ENCODE data around the gene CRB2.

Gene CRB2

GRCh38 chr9:123355761-123356431, at the start of gene CRB2:
Gene CRB2, plus strand, starts transcription at chr9:123356197. Its CDS starts 64 bp downstream, at chr9:123356261.
- DNase-seq, result no peak

- DNase-seq, result no peak
Observed at GRCh38 chr9:123309611-123310010, 46.4 kb upstream of the CRB2 start.

- DNase-seq, result no peak
Observed at GRCh38 chr9:123310551-123311249, 45.3 kb upstream of the CRB2 start.

- no peak for DNase-seq
Observed at GRCh38 chr9:123311250-123311752, 44.7 kb upstream of the CRB2 start.

- DNase-seq, result no peak
Observed at GRCh38 chr9:123312306-123312877, 43.6 kb upstream of the CRB2 start.

- DNase-seq, result no peak
Observed at GRCh38 chr9:123314617-123315016, 41.4 kb upstream of the CRB2 start.

- DNase-seq, result no peak
Observed at GRCh38 chr9:123315635-123316034, 40.4 kb upstream of the CRB2 start.

DNA sequence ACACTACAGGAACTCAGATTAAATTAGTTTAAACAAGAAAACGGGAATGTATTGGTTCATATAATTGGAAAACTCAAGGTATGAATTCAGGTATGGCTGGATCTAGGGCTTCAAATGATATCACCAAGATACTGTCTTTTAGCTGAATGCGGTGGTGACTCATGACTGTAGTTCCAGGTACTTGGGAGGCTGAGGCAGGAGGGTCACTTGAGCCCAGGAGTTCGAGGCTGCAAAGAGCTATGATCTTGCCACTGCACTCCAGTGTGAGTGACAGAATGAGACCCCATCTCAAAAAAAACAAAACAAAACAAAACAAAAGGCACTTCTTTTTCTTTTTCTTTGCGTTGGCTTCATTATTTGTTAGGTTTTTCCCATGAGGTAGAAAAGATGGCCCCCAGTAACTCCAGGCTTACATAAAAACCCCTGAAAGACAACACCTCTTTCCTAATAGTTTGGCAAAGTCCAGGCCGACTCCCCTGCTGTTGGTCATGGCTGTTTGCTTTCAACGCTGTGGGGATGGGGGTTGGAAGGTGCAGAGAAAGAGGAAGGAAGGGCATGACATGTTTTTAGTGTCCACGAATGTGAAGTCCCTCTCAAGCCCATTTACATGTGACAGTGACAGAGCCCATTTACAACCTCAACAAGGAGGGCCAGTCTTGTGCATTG, 39.8 kb upstream of the CRB2 start:
- no peak for DNase-seq

GRCh38 chr9:123318202-123318601, 37.8 kb upstream of the CRB2 start:
- no peak for DNase-seq

DNA sequence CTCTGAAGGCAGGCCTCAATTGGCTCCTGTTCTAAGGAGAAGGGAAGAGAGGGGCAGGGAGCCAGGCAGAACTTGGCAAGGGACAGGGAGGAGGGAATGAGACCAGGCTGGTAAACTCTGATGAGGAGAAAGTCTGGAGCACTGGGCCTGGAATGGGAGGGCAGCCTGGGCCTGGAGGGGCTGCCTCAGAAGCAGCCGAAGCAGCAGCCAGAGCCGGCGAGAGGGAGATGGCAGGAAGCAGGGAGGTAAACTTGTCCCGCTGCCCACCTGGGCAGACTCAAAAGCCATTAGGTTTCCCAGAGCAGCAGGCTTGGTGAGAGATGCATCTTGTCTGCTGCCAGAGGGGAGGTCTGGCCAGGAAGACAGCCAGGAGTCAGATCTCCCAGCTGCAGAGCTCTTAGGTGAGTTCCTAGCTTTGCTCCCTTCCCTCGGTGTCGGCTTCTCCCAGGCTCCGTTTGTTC, 37.0 kb upstream of the CRB2 start:
- no peak for DNase-seq

DNA sequence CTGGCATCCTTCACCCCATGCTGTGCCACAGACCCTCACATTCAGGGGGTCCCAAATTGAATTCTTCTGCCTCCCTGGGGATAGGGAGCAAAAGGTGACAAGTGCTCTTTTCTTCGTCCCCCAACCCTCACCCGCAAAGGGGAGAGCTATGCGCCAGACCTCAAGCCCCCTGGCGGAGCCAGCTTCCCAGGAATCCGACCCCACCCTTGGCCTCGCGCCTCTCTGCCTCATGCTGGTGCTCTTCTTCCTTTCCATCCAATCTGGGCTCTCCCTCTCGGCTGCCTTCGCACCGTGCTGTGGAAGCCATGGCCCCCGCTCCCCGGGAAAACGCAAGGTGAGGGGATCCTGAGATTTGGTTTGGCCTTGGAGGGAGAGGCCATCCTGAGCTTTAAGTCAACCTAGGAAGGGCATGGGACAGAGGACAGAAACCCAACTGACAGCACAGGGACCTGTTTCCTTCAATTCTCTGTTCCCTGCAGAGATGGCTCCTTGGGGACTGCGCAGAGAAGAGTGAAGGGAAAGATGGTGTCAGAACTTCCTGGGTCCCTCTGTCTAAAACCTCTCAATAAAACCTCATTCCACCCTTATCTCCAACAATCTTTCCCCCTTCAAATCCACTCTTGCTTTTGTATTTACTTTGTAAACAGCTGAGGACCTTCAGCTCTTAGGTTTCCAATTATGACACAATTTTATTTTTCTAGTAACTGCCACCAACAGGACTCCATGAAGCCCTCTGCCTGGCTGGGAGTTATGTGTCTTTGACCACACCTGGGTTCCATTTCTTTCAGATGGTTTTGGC, 36.3 kb upstream of the CRB2 start:
- no peak for DNase-seq

GRCh38 chr9:123320814-123321213, 35.2 kb upstream of the CRB2 start:
- DNase-seq, result no peak

DNA sequence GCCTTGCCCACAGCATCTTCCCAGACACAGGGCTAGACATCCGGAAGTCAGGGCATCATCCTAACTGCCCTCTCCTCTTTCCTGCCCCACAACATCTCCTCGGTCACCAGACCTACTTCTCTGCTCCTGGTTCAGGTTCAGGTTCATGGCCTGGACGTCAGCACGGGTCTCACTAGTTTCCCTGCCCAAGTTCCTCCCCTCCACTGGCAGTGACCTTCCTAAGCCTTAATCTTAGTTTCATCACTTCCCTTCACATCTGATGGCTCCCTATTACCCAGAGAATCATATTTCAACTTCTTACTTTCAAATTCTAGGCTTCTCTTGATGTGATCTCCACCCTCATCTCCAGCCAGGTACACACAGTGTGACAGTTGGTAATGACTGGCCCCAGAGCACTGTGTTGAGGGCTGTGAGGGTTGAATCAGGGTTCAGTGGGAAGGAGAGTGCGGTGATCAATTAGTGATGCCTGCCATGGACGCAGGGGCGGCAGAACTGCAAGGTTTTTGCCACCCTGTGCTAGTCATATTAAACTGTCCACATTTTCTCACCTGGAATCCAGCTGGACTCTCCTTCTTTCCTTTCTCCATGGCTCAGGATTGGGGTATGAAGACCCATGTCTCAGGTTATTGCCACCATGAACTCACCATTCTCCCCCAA, 34.3 kb upstream of the CRB2 start:
- no peak for DNase-seq

GRCh38 chr9:123322273-123323195, 33.5 kb upstream of the CRB2 start:
- DNase-seq, result no peak

DNA sequence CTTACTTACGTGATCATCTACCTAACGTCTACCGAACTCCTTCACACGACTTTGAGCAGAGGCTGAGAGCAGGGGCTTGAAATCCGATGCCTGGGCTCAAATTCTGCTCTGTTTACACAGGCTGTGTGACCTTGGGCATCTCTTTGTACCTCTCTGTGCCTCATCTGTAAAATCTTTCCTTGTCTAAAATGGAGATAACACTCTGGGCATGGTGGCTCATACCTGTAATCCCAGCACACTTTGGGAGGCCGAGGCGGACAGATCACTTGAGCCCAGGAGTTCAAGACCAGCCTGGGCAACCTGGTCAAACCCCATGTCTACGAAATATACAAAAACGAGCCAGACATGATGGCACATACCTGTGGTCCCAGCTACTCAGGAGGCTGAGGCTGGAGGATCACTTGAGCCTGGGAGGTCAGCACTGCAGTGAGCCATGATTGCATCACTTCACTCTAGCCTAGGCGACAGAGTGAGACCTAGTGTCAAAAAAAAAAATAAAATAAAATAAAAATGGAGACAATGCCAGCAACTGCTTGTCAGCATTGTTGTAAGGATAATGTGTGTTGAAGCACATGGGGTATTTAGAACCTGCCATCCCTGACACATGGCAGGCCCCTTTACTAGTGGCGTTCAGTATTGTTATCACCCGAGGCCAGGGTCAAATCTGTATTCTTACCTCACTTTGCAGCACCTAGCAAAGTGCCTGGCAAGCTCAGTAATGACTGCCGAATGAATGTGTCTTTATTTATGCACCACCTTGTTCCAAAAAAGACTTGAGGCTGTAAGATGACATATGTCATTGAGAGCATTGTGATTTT, 32.6 kb upstream of the CRB2 start:
- DNase-seq, result no peak

GRCh38 chr9:123324767-123325183, 31.2 kb upstream of the CRB2 start:
- DNase-seq, result no peak

DNA sequence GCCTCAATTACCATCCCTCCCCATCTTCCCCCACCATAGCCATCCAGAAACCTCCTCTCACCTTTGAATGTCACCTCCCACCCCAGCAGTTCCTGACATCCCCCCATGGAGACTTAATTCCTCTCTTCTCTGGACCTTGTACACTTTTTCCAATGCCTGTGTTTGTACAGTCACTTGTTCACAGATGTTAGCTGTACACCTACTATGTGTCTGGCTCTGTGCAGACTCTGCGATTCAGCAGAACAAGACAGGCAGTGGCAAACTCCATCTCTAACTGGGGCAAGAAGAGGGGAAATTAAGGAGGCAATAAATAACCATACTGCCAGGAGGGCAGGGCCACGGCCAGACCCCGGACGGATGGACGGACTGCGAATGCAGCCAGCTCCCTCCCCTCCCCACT, 29.8 kb upstream of the CRB2 start:
- DNase-seq, result no peak

GRCh38 chr9:123326662-123327093, 29.3 kb upstream of the CRB2 start:
- no peak for DNase-seq

GRCh38 chr9:123327697-123328100, 28.3 kb upstream of the CRB2 start:
- no peak for DNase-seq
